ENCODE results near the gene UBXN10. TPM values are rescaled to one million over a fixed set of nuclear protein-coding genes. Genes with fewer than 3 reads are reported as not detected.

The UBXN10 gene
- total and polyA plus RNA-seq, 2 of the 8 experiments (the other 6 are each of a cell fraction or from before 2014, with no cell fraction given) = 0.43 to 0.68 TPM

- TF ChIP-seq CHD7 (IDR thresholded peaks at IDR 0.05; ENCODE audit: insufficient replicate concordance, low read length) = no peak
Observed at GRCh38 chr1:20210736-20211460, 25.0 kb downstream of the UBXN10 start (continued).
